Retinal pigment epithelial cell (primary cell): ENCODE measurements around the gene ZNF507.

Source experiments
- DNase-seq: peaks from one replicate; pipeline ENCODE4 v3.0.0-alpha.2; 2010; ENCODE audit warnings: low read depth
- H3K4me3 ChIP-seq: 2 replicates; pipeline ENCODE4 v1.5.1; 2011; ENCODE audit warnings: mild to moderate bottlenecking, low read length, control low read depth, moderate library complexity
- CTCF ChIP-seq: conservative IDR thresholded peaks from 2 replicates; pipeline ENCODE4 v1.5.1; 2011; ENCODE audit warnings: low read depth, low read length, control low read depth, inconsistent platforms

ZNF507 gene

GRCh38 chr19:32345261-32346207 is at the start of gene ZNF507:
ZNF507 (plus strand) TSS chr19:32345610; CDS start chr19:32352831, 7,221 bp downstream.
- H3K4me3 ChIP-seq = peak within 1 kb of the TSS; percentile 93
- no peak for TF ChIP-seq CTCF
- no peak for DNase-seq

- no peak overlapping the region for H3K4me3 ChIP-seq
- no peak for TF ChIP-seq CTCF
These were observed 48.7 kb upstream of the ZNF507 start for GRCh38 chr19:32296694-32297093.

GRCh38 chr19:32302778-32303177 is 42.6 kb upstream of the ZNF507 start:
- no peak for DNase-seq
- no peak overlapping the region for H3K4me3 ChIP-seq
- no peak for TF ChIP-seq CTCF

More at GRCh38 chr19:32296694-32297093, 48.7 kb upstream of the ZNF507 start:
- DNase-seq = no peak

GRCh38 chr19:32303193-32303592 is 42.2 kb upstream of the ZNF507 start:
- TF ChIP-seq CTCF = no peak
- no peak for DNase-seq
- no peak overlapping the region for H3K4me3 ChIP-seq

- DNase-seq = no peak
- no peak overlapping the region for H3K4me3 ChIP-seq
- no peak for TF ChIP-seq CTCF
These were observed 37.8 kb upstream of the ZNF507 start for GRCh38 chr19:32307591-32307990.

GRCh38 chr19:32308431-32309077 is 36.9 kb upstream of the ZNF507 start:
- no peak for DNase-seq
- no peak for TF ChIP-seq CTCF

More at GRCh38 chr19:32308431-32309077, 36.9 kb upstream of the ZNF507 start:
- no peak overlapping the region for H3K4me3 ChIP-seq
